GM21723 (cell line): ENCODE measurements around the gene TFAM.

Source experiments
- ATAC-seq: cut with Tn5 transposase; IDR thresholded peaks from one replicate; pipeline ENCODE4 v1.9.1; 2021; ENCODE audit warnings: mild to moderate bottlenecking, moderate library complexity; ENCODE audit not compliant: unreplicated experiment

Gene TFAM

GRCh38 chr10:58384999-58385783 is at the start of gene TFAM:
TSS of gene TFAM (plus strand) at chr10:58385410. CDS start at chr10:58385548, 138 bp downstream.
- peak; percentile 89 for ATAC-seq

- ATAC-seq = no peak
These were observed 49.0 kb upstream of the TFAM start for GRCh38 chr10:58336242-58336641.

GRCh38 chr10:58341422-58341821 is 43.8 kb upstream of the TFAM start:
- ATAC-seq = no peak

GRCh38 chr10:58341947-58342346 is 43.3 kb upstream of the TFAM start:
- no peak for ATAC-seq

- ATAC-seq = no peak
These were observed 37.2 kb upstream of the TFAM start for GRCh38 chr10:58347967-58348366.

GRCh38 chr10:58348571-58349033 is 36.6 kb upstream of the TFAM start:
- ATAC-seq = no peak

GRCh38 chr10:58350023-58350422 is 35.2 kb upstream of the TFAM start:
- no peak for ATAC-seq

GRCh38 chr10:58350619-58351323 is 34.4 kb upstream of the TFAM start:
- ATAC-seq = no peak

- no peak for ATAC-seq
These were observed 33.3 kb upstream of the TFAM start for GRCh38 chr10:58351616-58352578.

- no peak for ATAC-seq
These were observed 32.1 kb upstream of the TFAM start for GRCh38 chr10:58352956-58353610.

- no peak for ATAC-seq
These were observed 28.5 kb upstream of the TFAM start for GRCh38 chr10:58356756-58357155.

- ATAC-seq = no peak
These were observed 26.8 kb upstream of the TFAM start for GRCh38 chr10:58358314-58358933.

GRCh38 chr10:58358947-58359346 is 26.3 kb upstream of the TFAM start:
- no peak for ATAC-seq

- no peak for ATAC-seq
These were observed 25.7 kb upstream of the TFAM start for GRCh38 chr10:58359541-58359940.

- no peak for ATAC-seq
These were observed 24.7 kb upstream of the TFAM start for GRCh38 chr10:58360412-58361004.

- ATAC-seq = no peak
These were observed 23.9 kb upstream of the TFAM start for GRCh38 chr10:58361353-58361752.

GRCh38 chr10:58362027-58362789 is 23.0 kb upstream of the TFAM start:
- no peak for ATAC-seq

- no peak for ATAC-seq
These were observed 18.1 kb upstream of the TFAM start for GRCh38 chr10:58367069-58367468.

GRCh38 chr10:58371473-58371872 is 13.7 kb upstream of the TFAM start:
- no peak for ATAC-seq
